GM12891 (cell line): Measurements from ENCODE around the gene MYCBPAP.

Experiments used
- DNase-seq: peaks from one replicate; pipeline ENCODE4 v3.0.0; 2011; ENCODE audit warnings: low spot score; ENCODE audit not compliant: insufficient read length
- FAIRE-seq: peaks from 2 replicates; lab custom pipeline; 2011; peaks lifted over from hg19 to GRCh38; lab: Jason Lieb, UNC
- PAX5 ChIP-seq: IDR thresholded peaks from 2 replicates; pipeline ENCODE4 v1.6.1; 2011; ENCODE audit warnings: low read length, moderate library complexity, mild to moderate bottlenecking; ENCODE audit not compliant: insufficient read depth, severe bottlenecking
- POLR2A ChIP-seq: IDR thresholded peaks from 2 replicates; pipeline ENCODE4 v1.6.1; 2011; ENCODE audit warnings: low read depth, low read length, control low read depth
- POLR2AphosphoS5 ChIP-seq: IDR thresholded peaks from 2 replicates; pipeline ENCODE4 v1.6.1; 2011; ENCODE audit warnings: low read depth, low read length, control low read depth
- POU2F2 ChIP-seq: IDR thresholded peaks from 2 replicates; pipeline ENCODE4 v1.6.1; 2011; ENCODE audit warnings: low read depth, mild to moderate bottlenecking, control low read depth, low read length, moderate library complexity
- SPI1 ChIP-seq: IDR thresholded peaks from 2 replicates; pipeline ENCODE4 v1.6.1; 2011; ENCODE audit warnings: low read depth, low read length, control low read depth
- TAF1 ChIP-seq: IDR thresholded peaks from 2 replicates; pipeline ENCODE4 v1.6.1; 2011; ENCODE audit warnings: low read depth, low read length, control low read depth

MYCBPAP gene

GRCh38 chr17:50573866-50574611 lies 65.8 kb downstream of the MYCBPAP start:
- TF ChIP-seq POLR2A (no peak), TAF1 (no peak), POLR2AphosphoS5 (no peak), PAX5 (no peak), SPI1 (no peak), POU2F2 (no peak)
- no peak for DNase-seq
- FAIRE-seq, result no peak

DNA sequence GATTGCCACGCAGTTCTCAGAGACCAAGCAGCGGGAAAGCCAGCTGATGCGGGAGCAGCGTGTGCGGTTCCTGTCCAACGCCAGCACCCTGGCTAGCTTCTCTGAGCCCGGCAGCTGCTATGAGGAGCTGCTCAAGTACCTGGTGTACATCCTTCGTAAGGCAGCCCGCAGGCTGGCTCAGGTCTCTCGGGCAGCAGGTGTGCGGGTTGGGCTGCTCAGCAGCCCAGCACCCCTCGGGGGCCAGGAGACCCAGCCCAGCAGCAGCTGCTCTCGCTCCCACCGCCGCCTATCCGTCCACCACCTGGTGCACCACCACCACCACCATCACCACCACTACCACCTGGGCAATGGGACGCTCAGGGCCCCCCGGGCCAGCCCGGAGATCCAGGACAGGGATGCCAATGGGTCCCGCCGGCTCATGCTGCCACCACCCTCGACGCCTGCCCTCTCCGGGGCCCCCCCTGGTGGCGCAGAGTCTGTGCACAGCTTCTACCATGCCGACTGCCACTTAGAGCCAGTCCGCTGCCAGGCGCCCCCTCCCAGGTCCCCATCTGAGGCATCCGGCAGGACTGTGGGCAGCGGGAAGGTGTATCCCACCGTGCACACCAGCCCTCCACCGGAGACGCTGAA lies 67.5 kb downstream of the MYCBPAP start:
- no peak for FAIRE-seq
- TF ChIP-seq POU2F2, result no peak
- no peak for TF ChIP-seq SPI1
- no peak for TF ChIP-seq TAF1
- TF ChIP-seq POLR2AphosphoS5, result no peak
- no peak for TF ChIP-seq POLR2A
- TF ChIP-seq PAX5, result no peak
- no peak for DNase-seq

- FAIRE-seq (no peak), DNase-seq (no peak)
- no peak for TF ChIP-seq TAF1
- TF ChIP-seq POU2F2, result no peak
- no peak for TF ChIP-seq PAX5
- TF ChIP-seq POLR2A, result no peak
- no peak for TF ChIP-seq POLR2AphosphoS5
- TF ChIP-seq SPI1, result no peak
These were observed 68.6 kb downstream of the MYCBPAP start for GRCh38 chr17:50576864-50577263.

DNA sequence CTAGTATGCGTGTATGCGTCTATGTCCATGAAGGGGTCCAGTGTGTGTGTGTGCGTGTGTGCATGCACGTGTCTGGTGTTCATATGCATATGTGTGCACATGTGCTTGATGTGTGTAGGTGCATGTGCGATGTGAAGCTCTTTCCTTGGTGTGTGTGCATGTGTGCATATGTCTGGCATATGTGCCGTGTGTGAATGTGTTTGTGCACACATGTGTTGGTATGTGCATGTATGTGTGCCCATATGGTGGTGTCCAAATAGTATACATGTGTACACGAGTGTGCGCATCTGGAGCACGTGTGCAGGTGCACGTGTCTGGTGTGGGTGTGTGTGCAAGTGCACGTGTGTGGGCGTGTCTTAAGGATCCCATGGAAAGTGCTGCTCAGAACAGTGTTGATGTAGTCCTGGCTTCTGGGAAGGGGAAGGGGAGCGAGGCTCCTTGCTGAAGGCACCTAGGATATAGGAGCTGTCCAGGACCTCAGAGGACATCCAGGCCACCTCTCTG lies 69.3 kb downstream of the MYCBPAP start:
- peak; percentile 51 for FAIRE-seq
- DNase-seq, result no peak
- TF ChIP-seq PAX5, result no peak
- no peak for TF ChIP-seq POU2F2
- no peak for TF ChIP-seq SPI1
- no peak for TF ChIP-seq TAF1
- TF ChIP-seq POLR2A, result no peak
- no peak for TF ChIP-seq POLR2AphosphoS5

DNA sequence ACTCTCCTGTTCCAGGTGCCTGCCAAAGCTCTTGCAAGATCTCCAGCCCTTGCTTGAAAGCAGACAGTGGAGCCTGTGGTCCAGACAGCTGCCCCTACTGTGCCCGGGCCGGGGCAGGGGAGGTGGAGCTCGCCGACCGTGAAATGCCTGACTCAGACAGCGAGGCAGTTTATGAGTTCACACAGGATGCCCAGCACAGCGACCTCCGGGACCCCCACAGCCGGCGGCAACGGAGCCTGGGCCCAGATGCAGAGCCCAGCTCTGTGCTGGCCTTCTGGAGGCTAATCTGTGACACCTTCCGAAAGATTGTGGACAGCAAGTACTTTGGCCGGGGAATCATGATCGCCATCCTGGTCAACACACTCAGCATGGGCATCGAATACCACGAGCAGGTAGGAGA lies 69.9 kb downstream of the MYCBPAP start:
- FAIRE-seq, result no peak
- no peak for TF ChIP-seq POLR2A
- TF ChIP-seq TAF1, result no peak
- no peak for TF ChIP-seq POU2F2
- no peak for TF ChIP-seq POLR2AphosphoS5
- TF ChIP-seq PAX5, result no peak
- TF ChIP-seq SPI1, result no peak
- DNase-seq, result no peak

- FAIRE-seq (no peak), DNase-seq (no peak)
- TF ChIP-seq POLR2A (no peak), SPI1 (no peak), PAX5 (no peak), POU2F2 (no peak), POLR2AphosphoS5 (no peak), TAF1 (no peak)
These were observed 71.2 kb downstream of the MYCBPAP start for GRCh38 chr17:50579399-50579798.

- no peak for DNase-seq
- FAIRE-seq, result no peak
- no peak for TF ChIP-seq SPI1
- TF ChIP-seq POU2F2, result no peak
- no peak for TF ChIP-seq POLR2A
- no peak for TF ChIP-seq PAX5
- TF ChIP-seq POLR2AphosphoS5, result no peak
- TF ChIP-seq TAF1, result no peak
These were observed 72.4 kb downstream of the MYCBPAP start for GRCh38 chr17:50580646-50581045.
